Activated CD4-positive, alpha-beta T cell treated with anti-CD3 and anti-CD28 coated beads, Interleukin-2, amount 50 U/mL, for 1 hour (primary cell): ENCODE results near the gene GABRG3.

Experiments used
- DNase-seq: peaks from one replicate; pipeline ENCODE4 v3.0.0-alpha.2; 2020

Gene GABRG3

DNA sequence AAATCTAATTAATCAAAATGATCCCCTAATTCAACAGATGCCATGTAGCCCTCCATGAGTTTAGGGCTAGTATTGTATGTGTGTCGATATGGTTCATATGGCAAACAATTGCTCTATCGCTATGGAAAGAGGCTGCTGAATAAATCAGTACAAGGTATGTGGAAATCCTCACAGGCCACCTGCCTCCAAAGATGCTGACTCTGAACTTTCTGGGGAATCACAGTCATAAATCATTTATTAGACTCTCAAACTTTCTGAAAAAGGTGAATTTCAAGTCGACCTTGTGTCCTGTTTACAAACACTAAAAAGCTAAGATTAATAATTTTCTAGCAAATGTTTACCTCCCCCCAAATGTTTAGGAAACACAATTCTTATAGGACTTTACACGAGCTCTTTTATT lies 462.6 kb downstream of the GABRG3 start:
- no peak for DNase-seq

GRCh38 chr15:27438403-27439375 lies 467.7 kb downstream of the GABRG3 start:
- no peak for DNase-seq

- DNase-seq, result no peak
These were observed 470.1 kb downstream of the GABRG3 start for GRCh38 chr15:27441120-27441519.

DNA sequence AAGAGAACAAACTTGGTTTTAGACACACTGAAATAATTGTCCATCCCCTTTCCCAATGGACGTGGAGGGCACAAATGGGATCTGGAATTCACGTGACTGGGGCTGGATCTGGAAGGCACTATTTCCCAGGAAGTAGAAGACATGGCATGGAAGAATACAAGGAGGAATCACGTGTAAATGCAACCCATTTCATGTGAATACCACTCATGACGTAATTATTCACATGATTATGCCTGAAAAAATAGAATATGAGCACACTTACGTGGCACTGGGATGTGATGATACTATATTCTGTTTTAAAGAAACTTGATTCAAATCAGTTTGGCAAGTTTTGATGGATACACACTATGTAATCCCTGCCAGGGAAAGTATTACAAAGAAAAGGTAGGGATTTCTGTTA lies 477.3 kb downstream of the GABRG3 start:
- DNase-seq, result no peak

- DNase-seq, result no peak
These were observed 478.0 kb downstream of the GABRG3 start for GRCh38 chr15:27448986-27449385.

DNA sequence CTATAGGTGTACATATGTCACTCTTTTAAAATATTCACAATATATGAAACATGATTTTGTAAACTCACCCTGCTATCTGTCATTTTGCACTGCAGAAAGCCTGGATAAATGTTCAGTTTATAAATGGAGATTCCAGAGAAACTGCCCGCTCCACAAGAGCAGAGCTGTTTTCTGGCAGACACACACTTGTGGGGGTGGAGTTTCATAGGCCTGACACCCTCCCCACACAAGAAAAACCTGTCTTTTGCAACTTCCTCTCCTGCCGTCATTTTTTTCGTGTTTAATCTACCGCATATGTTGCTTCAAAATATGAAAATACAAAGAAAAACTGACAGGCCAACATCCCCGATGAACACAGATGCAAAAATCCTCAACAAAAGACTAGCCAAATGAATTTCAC lies 479.0 kb downstream of the GABRG3 start:
- no peak for DNase-seq

- no peak for DNase-seq
These were observed 483.5 kb downstream of the GABRG3 start for GRCh38 chr15:27454281-27455075.

- no peak for DNase-seq
These were observed 485.8 kb downstream of the GABRG3 start for GRCh38 chr15:27456807-27457206.

DNA sequence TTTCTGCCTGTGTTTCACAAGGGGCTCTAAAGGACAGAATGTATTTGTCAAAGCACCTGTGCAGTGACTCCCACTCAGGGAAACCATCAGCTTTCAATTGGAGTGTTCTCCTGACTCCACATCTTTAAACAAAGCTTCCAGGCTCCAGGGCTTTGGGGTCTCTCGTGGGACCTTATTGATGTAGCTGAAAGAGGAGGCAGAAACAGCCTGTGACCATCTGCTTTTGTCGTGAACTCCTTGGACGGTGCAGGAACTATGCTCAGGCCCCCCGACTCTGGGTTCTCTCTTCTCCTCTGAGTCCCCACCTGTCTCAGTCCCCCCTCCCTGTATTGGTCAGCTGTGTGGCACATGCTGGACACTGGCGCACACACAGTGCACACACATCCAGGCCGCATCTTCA lies 486.8 kb downstream of the GABRG3 start:
- DNase-seq, result no peak

DNA sequence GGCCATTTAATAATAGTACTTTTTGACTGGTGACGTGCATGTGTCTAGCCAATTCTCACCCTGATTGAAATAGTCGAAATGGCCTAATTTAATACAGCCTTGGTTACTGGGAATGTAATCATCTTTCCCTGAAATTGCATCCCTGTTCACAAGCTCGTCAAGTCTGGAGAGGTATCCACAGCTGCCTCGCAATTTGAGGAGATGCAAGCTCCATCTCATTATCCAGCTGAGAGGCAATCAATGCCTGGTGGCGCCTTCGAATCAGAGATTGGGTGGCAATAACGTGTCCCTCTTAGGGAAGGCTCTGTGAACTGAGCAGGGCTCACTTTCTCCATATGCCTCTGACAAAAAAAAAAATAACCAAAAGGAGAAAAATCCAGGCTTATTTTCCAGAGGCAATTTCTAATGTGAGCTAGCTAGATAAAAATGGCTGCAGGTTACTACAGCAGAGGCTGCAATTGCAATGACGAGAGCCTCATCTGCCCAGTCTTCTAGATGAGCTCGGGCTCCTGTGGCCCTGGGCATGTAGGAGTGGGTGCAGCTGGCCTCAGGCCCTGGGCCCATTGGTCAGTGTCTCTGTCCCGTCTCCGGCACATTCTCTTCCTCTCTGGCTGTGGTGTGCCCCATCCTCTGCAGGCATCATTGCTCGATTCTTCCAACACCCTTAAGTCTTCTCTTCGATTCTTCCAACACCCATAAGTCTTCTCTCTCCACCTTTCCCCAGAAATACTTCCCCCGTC lies 487.5 kb downstream of the GABRG3 start:
- no peak for DNase-seq

DNA sequence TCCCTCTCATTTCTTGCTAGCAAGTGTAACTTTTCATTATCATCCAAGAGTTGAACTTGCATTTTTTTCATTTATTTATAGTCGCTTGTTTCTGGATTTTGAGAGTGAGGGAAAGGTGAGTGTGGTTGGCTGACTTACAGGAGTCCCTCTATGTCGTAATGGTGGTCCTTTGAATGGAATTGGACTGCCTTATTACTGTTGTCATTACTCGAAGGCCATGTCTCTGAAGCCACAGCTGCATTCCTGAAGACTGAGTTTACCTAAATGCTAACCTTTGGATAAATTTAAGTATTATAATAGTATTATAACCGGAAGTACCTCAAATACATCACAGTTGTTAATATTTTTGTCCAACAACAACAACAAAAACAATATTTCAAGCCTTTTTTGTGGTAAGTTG lies 488.9 kb downstream of the GABRG3 start:
- DNase-seq, result no peak

GRCh38 chr15:27461181-27461580 lies 490.2 kb downstream of the GABRG3 start:
- DNase-seq, result no peak

- DNase-seq, result no peak
These were observed 492.6 kb downstream of the GABRG3 start for GRCh38 chr15:27463525-27464088.

- DNase-seq, result no peak
These were observed 494.1 kb downstream of the GABRG3 start for GRCh38 chr15:27464941-27465612.

DNA sequence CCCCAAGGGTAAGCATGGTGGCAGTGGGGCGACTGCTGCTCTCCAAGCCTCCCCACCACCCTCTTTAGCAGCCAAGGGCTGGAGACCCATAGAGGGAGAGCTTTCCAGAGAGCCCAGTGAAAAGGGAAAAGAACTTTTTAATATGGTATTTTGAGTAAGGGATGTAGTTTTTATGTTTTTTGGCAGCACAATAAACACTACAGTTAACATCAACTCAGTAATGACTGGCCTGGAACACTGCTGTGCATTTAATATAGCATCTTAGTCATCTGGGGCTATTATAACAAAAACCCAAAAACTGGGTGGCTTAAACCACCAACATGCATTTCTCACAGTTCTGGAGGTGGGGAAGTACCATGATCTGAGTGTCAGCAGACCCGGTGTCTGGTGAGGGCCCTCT lies 495.8 kb downstream of the GABRG3 start:
- DNase-seq, result no peak

DNA sequence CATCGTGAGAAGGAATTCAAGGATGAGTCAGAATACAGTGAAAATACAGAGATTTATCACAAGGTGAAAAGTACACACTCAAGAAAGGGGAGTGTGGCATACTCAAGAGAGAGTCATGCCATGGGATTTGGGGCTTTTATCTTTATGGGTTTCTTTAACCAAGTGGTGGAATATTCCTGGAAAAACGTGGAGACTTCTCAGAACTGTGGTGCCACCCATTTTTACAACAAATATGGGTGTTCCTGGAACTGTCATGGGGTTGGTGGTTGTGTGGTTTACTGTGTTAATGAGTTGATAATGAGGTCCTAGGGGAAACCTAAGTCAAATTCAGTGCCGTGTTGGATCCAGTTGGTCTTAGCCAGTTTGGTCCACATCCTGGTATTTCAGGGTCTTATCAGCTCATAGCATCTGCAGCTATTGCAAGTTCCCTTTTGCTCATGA lies 497.2 kb downstream of the GABRG3 start:
- no peak for DNase-seq

DNA sequence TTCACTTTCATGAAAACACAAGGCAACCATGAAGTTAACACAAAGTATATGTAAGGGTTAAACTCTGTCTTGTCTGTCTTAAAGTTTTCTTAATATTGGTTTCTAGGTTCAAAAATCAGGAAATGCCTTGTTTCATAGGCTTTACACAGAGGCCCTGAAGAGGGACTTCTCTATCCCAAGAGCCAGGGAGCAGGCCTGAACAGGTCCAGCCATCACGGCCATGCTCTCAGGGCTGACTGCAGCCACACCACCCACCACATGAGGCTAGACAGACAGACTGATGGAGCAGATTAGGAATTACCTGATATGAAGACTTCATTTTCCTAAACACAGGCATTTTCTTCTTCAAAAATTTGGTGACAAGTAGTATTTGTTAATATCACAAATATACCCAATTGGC lies 502.9 kb downstream of the GABRG3 start:
- DNase-seq, result no peak

GRCh38 chr15:27475395-27475794 lies 504.4 kb downstream of the GABRG3 start:
- no peak for DNase-seq

- DNase-seq, result no peak
These were observed 508.5 kb downstream of the GABRG3 start for GRCh38 chr15:27479296-27480140.

GRCh38 chr15:27480141-27480530 lies 509.2 kb downstream of the GABRG3 start:
- no peak for DNase-seq

DNA sequence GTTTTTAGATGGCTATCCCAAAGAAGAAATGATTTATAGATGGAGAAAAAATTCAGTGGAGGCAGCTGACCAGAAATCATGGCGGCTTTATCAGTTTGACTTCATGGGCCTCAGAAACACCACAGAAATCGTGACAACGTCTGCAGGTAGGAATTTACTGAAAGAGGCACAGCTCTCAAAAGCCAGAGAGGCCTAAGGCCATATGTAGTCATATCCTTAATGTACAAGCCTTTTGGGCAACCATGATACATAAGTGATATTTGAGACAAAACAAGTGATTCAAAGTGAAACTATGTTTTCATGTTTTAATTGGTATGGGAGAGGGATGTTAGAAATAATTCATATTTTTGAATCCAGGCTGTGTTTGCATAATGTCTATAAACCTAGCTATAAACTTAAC lies 509.7 kb downstream of the GABRG3 start:
- no peak for DNase-seq
